Measurements from ENCODE around the gene PLCH2. TPM values are rescaled to one million over a fixed set of nuclear protein-coding genes. Genes with fewer than 3 reads are reported as not detected.
A peak's percentile ranks its signal among the peaks of the same experiment; 100 is the strongest.
"Not testable (repeated sequence)": the region's sequence is repeated elsewhere in the genome, so short reads cannot be mapped to it uniquely, and the experiment has no call there.

Gene PLCH2
- polyA plus RNA-seq, 1 of the 3 experiments (the other 2 are of a cell fraction) = 0.08 TPM

DNA sequence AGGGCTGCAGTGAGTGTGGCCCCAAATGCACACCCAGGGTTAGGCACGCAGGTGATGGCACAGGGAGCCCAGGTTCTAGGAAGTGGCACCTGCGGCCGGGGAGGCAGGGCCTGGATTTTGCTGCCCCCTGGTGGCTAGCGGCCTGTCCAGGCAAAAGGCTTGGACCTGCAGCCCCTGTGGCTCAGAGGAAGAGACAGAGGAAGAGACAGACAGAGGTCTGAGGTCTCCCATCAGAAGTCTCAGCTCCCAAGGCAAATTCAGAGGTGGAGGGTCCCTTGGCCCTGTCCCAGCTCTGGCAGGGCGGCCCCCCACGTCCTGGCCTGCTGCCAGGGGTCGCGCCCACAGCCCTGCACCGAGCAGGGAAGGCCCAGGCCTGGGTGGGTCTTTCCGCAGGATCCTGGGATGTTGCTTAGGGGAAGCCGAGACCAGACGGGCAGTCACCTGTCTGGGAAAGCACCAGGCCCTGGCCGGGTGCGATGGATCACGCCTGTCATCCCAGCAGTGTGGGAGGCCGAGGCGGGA lies 72.0 kb downstream of the PLCH2 start:
- ChIA-PET CTCF (interaction anchor here (0.6 to 5.1 kb wide), 28 partner anchors 8 to 353 kb away, joined by 3 to 53 read pairs (median 7); partner anchors contain the start of genes FAAP20, HES5, PANK4 and PRXL2B), POLR2A (interaction anchor here (1.2 to 1.4 kb wide), 2 partner anchors 22 to 41 kb away, joined by 3 to 4 read pairs; no protein-coding TSS in a partner anchor)
- no peak overlapping the region for H3K27ac ChIP-seq (ENCODE audit: low read depth in 2 of 2, low read length in 1 of 2)
- peak; percentile 97 for TF ChIP-seq SMC3 (IDR thresholded peaks at IDR 0.05; ENCODE audit: low read depth, low read length)
- TF ChIP-seq, protein P1, sequence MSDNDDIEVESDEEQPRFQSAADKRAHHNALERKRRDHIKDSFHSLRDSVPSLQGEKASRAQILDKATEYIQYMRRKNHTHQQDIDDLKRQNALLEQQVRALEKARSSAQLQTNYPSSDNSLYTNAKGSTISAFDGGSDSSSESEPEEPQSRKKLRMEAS (IDR thresholded peaks at IDR 0.05; ENCODE audit: low read depth) = no peak
- TF ChIP-seq, protein P2, sequence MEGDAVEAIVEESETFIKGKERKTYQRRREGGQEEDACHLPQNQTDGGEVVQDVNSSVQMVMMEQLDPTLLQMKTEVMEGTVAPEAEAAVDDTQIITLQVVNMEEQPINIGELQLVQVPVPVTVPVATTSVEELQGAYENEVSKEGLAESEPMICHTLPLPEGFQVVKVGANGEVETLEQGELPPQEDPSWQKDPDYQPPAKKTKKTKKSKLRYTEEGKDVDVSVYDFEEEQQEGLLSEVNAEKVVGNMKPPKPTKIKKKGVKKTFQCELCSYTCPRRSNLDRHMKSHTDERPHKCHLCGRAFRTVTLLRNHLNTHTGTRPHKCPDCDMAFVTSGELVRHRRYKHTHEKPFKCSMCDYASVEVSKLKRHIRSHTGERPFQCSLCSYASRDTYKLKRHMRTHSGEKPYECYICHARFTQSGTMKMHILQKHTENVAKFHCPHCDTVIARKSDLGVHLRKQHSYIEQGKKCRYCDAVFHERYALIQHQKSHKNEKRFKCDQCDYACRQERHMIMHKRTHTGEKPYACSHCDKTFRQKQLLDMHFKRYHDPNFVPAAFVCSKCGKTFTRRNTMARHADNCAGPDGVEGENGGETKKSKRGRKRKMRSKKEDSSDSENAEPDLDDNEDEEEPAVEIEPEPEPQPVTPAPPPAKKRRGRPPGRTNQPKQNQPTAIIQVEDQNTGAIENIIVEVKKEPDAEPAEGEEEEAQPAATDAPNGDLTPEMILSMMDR (IDR thresholded peaks at IDR 0.05) = peak; percentile 83
- 0 out of 2 replicates have a peak, but pooled peaks have one; percentile 10 for TF ChIP-seq ELF1 (IDR thresholded peaks at IDR 0.05)
- TF ChIP-seq RAD21 (IDR thresholded peaks at IDR 0.05; ENCODE audit: low read length) = peak; percentile 93
- no peak overlapping the region for H3K9ac ChIP-seq
- H3K79me2 ChIP-seq (ENCODE audit: insufficient read depth) = no peaks in the 10 kb centered on the region
- no peak overlapping the region for H2AFZ ChIP-seq (ENCODE audit: low read depth)
- 45% methylated on average over 15 of the region's 17 CpGs for WGBS (ENCODE audit: low lambda C conversion rate)
- no peaks in the 10 kb centered on the region for H3K9me3 ChIP-seq
- H4K20me1 ChIP-seq (ENCODE audit: insufficient read depth) = no peaks in the 10 kb centered on the region
- H3F3A ChIP-seq (replicated peaks; ENCODE audit: insufficient read depth) = no peaks in the 10 kb centered on the region
- peak; percentile 89 for DNase-seq
- H3K4me3 ChIP-seq (ENCODE audit: low read depth in 2 of 2, low read length in 1 of 2) = no peak overlapping the region; a peak in 1 of 4 replicates
- H3K4me1 ChIP-seq (ENCODE audit: control insufficient read depth in 1 of 2, insufficient read depth in 2 of 2, low read depth in 1 of 2, low read length in 1 of 2) = peaks cover 0 to 42% of the 10 kb centered on the region in 2 experiments; a peak in 1 of 4 replicates
- H3K27me3 ChIP-seq (ENCODE audit: insufficient read depth) = no peaks in the 10 kb centered on the region
- no peaks in the 10 kb centered on the region for H3K36me3 ChIP-seq (replicated peaks in 1 of 2; ENCODE audit: control insufficient read depth in 1 of 2, insufficient read depth in 2 of 2, low read length in 1 of 2)
- no peak overlapping the region for H3K4me2 ChIP-seq
- H3K9me2 ChIP-seq = no peaks in the 10 kb centered on the region

DNA sequence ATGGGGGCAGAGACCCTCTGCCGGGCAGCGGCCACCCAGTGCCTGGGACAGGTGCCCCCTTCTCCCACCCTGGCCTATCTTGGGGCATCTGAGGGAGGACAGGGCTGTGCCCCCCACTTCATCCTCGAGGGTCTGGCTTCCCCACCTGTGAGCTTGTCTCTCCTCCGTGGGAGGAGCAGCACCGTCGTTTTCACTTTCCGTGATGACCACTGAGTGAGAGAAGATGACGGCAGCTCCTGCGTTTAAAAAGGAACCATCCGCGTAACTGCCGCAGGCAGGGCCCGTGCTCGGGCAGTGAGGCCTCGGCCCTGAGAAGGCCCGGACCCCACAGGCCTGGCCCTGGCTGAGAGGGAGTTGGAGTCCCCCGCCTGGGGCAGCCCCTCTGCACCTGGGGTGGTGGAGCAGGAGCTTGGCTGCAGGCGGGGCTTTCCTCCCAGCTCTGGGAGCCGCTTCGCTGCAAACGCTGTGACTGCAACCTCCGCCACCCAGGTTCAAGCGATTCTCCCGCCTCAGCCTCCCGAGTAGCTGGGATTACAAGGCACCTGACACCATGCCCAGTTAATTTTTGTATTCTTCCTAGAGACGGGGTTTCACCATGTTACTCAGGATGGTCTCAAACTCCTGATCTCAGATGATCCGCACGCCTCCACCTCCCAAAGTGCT lies 73.4 kb downstream of the PLCH2 start:
- H3K36me3 ChIP-seq (replicated peaks in 1 of 2; ENCODE audit: control insufficient read depth in 1 of 2, insufficient read depth in 2 of 2, low read length in 1 of 2); H3K4me2 ChIP-seq; H3K9ac ChIP-seq; H3K27ac ChIP-seq (ENCODE audit: low read depth in 2 of 2, low read length in 1 of 2); H3K27me3 ChIP-seq (ENCODE audit: insufficient read depth); POLR2A ChIA-PET; H3K79me2 ChIP-seq (ENCODE audit: insufficient read depth); H2AFZ ChIP-seq (ENCODE audit: low read depth); H3K4me3 ChIP-seq (ENCODE audit: low read depth in 2 of 2, low read length in 1 of 2); H3K9me3 ChIP-seq; H4K20me1 ChIP-seq (ENCODE audit: insufficient read depth); H3F3A ChIP-seq (replicated peaks; ENCODE audit: insufficient read depth); H3K9me2 ChIP-seq; DNase-seq: not testable (repeated sequence)
- peaks cover 0 to 28% of the 10 kb centered on the region in 2 experiments; a peak in 1 of 4 replicates for H3K4me1 ChIP-seq (ENCODE audit: control insufficient read depth in 1 of 2, insufficient read depth in 2 of 2, low read depth in 1 of 2, low read length in 1 of 2)
- WGBS (ENCODE audit: low lambda C conversion rate) = 86% methylated on average over 16 of the region's 28 CpGs
- CTCF ChIA-PET = interaction anchor here (1.3 to 5.1 kb wide), 4 partner anchors 22 to 133 kb away, joined by 3 to 53 read pairs (median 34); no protein-coding TSS in a partner anchor

DNA sequence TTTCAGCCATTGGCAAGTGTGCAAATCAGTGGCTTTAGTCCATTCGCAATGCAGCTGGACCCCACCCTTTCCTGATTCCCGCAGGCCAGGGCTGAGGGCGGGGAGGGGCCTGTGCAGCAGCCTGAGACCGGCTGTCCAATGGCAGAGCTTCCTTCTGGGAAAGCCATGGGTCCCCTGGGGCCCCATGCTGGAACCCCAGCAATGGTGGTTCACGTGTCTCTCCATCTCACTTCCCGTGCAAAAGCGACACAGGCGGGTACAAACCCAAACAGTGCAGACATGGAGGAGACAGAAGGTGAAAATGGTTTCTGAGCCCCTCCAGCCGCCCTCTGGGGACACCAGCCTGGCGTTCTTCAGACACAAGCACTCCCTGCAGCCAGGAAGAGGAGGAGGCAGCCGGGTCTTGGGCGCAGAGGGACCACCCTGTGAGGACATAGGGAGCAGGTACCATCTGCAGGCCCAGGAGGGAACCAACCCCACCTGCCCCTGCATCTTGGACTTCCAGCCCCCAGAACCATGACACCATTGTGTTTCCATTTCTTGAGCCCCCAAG lies 74.3 kb downstream of the PLCH2 start:
- H3K36me3 ChIP-seq (replicated peaks in 1 of 2; ENCODE audit: control insufficient read depth in 1 of 2, insufficient read depth in 2 of 2, low read length in 1 of 2); H3K4me2 ChIP-seq; H3K9me3 ChIP-seq; H2AFZ ChIP-seq (ENCODE audit: low read depth); DNase-seq; H3K79me2 ChIP-seq (ENCODE audit: insufficient read depth); H3K9ac ChIP-seq; H3K9me2 ChIP-seq; POLR2A ChIA-PET; H3F3A ChIP-seq (replicated peaks; ENCODE audit: insufficient read depth); H3K27me3 ChIP-seq (ENCODE audit: insufficient read depth); H4K20me1 ChIP-seq (ENCODE audit: insufficient read depth); H3K4me3 ChIP-seq (ENCODE audit: low read depth in 2 of 2, low read length in 1 of 2); H3K27ac ChIP-seq (ENCODE audit: low read depth in 2 of 2, low read length in 1 of 2): not testable (repeated sequence)
- H3K4me1 ChIP-seq (ENCODE audit: control insufficient read depth in 1 of 2, insufficient read depth in 2 of 2, low read depth in 1 of 2, low read length in 1 of 2) = peaks cover 0 to 20% of the 10 kb centered on the region in 2 experiments; a peak in 1 of 4 replicates
- CTCF ChIA-PET = interaction anchor here (5.1 kb wide), 1 partner anchor 90 kb away, joined by 53 read pairs; no protein-coding TSS in a partner anchor
- WGBS (ENCODE audit: low lambda C conversion rate) = no CpG with 5 or more reads among the region's 12 CpGs

DNA sequence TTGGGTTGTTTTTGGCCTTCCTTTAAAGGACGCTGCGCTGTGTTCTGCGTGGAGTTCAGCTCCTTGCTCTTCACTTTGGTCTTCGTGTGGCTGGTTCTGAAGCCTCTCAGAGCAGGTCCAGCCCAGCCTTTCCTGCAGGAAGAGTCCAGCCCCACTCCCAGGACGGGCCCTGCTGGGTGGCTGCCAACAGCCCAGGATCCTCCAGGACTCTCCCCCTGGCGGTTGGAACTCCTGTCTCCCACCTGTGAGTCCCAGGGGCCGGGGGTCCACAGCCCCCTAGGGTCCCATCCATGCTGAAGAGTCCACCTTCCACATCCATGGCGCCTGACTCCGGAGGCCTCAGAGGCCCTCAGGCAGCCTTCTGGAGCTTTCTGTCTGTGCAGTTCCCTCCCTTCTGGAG lies 75.5 kb downstream of the PLCH2 start:
- H3K79me2 ChIP-seq (ENCODE audit: insufficient read depth); POLR2A ChIA-PET; H3F3A ChIP-seq (replicated peaks; ENCODE audit: insufficient read depth); H2AFZ ChIP-seq (ENCODE audit: low read depth); H3K9me2 ChIP-seq; DNase-seq; H3K4me3 ChIP-seq (ENCODE audit: low read depth in 2 of 2, low read length in 1 of 2); H4K20me1 ChIP-seq (ENCODE audit: insufficient read depth); H3K36me3 ChIP-seq (replicated peaks in 1 of 2; ENCODE audit: control insufficient read depth in 1 of 2, insufficient read depth in 2 of 2, low read length in 1 of 2); H3K4me2 ChIP-seq; H3K9ac ChIP-seq; H3K27me3 ChIP-seq (ENCODE audit: insufficient read depth); H3K9me3 ChIP-seq; H3K27ac ChIP-seq (ENCODE audit: low read depth in 2 of 2, low read length in 1 of 2): not testable (repeated sequence)
- 70% methylated on average over 5 of the region's 9 CpGs for WGBS (ENCODE audit: low lambda C conversion rate)
- CTCF ChIA-PET = interaction anchor here (1.0 to 1.3 kb wide), 2 partner anchors 91 to 137 kb away, joined by 4 to 5 read pairs; no protein-coding TSS in a partner anchor
- H3K4me1 ChIP-seq (ENCODE audit: control insufficient read depth in 1 of 2, insufficient read depth in 2 of 2, low read depth in 1 of 2, low read length in 1 of 2) = peaks cover 0 to 15% of the 10 kb centered on the region in 2 experiments; a peak in 1 of 4 replicates
